GM10847 (cell line): ENCODE results near the gene CEP162.

Experiments
- POLR2A ChIP-seq: IDR thresholded peaks from 2 replicates; pipeline ENCODE4 v1.6.1; 2011; ENCODE audit not compliant: insufficient read length; ENCODE audit errors: extremely low read depth

CEP162 gene

DNA sequence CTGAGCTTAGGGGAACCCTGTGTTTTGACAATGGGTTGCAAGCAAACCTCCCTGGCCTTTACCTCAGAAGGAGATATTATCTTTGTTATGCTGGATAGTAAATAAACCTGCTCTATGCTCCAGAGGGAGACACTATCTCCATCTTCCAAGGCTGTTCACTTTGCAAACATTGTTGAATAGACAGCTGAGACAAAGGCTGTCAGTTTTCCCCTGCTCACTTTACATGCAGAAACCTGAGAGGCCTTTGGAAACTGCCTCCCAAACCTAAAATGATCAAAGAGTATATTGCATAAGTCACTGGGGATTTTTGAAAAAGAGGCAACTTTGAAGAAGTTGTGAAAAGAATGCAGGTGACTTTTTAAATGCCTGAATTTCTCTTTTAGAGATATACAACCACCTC, 132.3 kb downstream of the CEP162 start:
- TF ChIP-seq POLR2A, result no peak

DNA sequence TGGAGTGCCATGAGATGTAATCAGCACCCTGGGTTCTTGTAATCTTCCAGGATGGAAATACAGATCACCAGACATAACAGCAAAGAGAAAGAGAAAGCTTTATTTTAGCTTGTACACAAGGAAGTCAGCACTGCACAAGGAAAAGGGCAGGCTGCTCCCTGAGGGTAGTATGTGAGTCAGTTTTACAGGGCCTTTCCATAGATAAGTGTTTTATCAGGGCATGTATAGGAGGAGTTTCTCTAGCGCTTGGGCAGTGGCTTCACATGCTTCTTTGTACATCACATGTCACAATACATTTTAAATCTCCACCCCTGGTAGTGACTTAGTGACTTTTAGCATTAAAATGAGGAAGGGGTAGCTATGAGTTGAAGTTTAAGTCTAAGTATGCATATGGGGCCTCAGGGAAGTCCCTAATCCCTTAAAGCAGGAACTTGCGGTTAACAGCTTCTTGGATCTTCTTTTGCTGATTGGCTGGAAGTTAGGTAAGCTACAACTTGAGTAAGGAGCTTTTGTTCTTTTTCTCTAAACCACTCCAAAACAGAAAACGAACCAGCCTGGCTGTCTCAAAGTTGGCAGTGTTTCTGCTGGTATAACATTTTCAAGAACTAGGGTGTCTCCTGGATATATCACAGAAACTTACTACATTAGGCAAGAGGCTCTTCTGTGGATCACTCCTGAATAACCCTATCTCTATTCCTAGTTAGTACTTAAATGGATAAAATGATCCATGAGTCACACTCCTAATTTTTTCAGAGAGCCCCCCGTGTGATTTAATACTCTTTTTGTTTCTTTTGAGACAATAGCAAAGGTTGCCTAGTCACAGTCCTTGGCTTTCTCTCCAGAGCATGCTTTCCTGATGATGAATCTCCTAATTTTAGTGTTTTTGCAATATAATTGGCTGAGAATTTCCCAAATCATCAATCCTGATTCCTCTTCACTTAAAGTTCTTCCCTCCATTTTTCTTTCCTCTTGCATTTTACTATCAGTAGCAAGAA, 133.7 kb downstream of the CEP162 start:
- TF ChIP-seq POLR2A, result no peak

DNA sequence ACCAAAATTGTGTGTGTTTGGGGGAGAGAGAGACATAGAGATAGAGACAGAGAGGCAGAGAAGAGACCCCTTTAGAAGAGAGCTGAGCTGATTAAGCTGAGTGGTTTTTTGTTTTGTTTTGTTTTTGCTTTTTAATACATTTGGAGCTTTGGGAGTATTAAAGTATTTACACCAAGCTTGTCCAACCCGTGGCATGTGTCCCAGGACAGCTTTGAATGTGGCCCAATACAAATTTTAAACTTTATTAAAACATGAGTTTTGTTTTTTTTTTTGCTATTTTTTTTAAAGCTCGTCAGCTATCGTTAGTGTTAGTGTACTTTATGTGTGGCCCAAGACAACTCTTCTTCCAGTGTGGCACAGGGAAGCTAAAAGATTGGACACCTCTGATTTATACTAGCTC, 137.9 kb downstream of the CEP162 start:
- no peak for TF ChIP-seq POLR2A

DNA sequence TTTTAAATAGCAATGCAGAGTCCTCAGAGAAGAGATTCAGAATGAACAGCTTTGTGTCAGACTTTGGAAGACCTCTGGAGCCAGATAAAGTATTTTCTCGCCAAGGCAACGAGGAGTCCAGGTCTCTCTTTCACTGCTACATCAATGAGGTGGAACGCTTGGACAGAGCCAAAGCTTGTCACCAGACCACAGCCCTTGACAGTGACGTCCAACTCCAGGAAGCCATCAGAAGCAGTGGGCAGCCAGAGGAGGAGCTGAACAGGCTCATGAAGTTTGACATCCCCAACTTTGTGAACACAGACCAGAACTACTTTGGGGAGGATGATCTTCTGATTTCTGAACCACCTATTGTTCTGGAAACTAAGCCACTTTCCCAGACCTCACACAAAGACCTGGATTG, 138.4 kb downstream of the CEP162 start:
- no peak for TF ChIP-seq POLR2A

DNA sequence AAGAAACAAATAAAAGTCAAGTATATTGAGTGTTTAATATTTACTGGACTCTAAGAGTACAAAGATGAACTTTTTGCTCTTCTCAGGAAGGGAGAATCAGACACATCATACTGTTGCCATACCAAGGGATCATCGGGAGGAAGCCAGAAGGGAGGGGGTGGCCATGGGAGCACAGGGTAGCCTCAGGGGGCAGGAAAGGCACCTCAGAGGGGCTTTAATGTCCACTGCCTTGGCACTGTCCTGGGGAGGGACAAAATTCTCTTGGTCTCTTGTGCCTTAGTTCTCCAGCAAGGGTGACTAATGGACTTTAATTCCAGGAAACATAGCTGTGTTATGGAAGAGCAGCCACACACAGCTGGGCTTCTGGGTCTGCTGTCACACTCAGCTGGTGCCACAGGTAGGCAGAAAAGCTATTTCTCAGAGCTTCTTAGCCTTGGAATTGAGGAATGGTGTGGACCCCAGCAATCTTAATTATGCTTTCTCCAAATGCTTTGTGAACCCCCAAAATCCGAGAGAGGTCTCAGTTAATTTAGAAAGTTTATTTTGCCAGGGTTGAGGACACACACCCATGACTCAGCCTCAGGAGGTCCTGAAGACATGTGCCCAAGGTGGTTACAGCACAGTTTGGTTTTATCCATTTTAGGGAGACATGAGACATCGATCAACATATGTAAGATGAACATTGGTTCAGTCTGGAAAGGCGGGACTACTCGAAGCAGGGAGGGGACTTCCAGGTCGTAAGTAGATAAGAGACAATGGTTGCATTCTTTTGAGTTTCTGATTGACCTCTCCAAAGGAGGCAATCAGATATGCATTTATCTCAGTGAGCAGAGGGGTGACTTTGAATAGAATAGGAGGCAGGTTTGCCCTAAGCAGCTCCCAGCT, 140.7 kb downstream of the CEP162 start:
- no peak for TF ChIP-seq POLR2A

DNA sequence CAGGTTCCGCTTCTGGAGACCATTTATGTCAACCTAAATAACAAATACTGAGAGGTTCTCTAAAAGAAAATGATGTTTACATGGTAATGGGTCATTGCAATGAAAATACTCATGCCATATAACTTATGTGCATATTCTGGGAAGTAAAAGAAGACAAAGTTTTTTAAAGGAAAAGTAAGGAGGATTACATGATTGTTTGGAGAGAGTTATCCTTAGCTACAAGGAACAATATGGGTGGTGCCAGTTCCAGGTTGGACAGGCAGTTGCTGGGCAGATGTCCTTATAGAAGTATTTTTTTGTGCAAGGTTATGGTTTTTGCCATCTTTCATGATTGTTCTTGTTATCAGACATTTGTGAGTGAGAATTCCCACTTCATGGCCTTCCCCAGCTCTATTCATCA, 141.4 kb downstream of the CEP162 start:
- no peak for TF ChIP-seq POLR2A

DNA sequence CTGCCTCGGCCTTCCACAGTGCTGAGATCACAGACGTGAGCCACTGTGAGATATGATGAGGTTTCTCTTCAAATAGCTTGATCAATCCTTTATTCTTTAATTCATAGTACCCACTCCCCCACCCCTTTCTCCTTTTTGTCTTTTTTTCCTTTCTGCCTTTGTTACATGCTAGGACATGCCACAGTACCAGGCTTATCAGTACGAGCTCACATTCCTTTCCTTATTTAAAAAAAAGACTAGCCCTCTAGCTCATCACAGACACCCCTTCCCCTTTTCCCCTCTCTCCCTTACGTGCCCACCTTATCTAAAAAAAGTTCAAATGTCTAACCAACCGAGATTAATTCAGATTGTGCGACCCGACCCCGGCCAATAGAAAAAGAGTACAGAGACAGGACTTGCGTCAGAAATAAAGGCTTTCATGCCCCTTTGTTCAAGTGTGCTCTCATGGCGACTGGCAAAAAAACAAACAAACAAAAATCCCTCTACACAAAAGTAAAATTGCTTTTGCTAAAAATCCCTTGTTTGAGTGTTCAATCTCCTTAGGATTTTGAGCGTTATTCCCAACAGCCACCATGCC, 144.7 kb downstream of the CEP162 start:
- TF ChIP-seq POLR2A, result no peak

DNA sequence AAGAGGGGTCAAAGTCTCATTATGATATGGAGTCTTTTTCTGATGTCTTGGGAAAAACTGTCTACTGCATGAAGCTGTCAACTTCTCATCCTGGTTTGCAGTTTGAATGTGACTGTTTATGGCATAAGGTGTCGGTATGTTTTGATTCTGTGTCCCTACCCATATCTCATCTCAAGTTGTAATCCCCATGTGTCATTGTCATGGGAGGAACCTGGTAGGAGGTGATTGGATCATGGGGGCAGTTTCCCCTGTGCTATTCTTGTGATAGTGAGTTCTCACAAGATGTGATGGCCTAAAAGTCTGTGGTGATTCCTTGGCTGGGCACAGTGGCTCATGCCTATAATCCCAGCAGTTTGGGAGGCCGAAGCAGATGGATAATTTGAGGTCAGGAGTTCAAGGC, 146.2 kb downstream of the CEP162 start:
- TF ChIP-seq POLR2A, result no peak

DNA sequence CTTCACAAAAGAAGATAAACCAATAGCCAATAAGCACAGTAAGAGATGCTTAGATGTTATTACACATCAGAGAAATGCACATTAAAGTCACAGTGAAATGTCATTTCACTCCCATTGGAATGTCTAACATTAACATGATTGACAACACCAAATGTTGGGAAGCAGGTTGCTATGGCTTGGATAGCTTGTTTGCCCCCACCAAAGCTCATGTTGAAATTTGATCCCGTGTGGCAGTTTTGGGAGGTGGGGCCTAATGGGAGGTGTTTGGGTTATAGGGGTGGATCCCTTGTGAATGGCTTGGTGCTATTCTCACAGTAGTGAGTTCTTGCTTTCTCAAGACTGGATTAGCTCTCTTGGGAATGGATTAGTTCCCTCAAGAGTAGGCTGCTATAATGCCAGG, 149.1 kb downstream of the CEP162 start:
- no peak for TF ChIP-seq POLR2A

DNA sequence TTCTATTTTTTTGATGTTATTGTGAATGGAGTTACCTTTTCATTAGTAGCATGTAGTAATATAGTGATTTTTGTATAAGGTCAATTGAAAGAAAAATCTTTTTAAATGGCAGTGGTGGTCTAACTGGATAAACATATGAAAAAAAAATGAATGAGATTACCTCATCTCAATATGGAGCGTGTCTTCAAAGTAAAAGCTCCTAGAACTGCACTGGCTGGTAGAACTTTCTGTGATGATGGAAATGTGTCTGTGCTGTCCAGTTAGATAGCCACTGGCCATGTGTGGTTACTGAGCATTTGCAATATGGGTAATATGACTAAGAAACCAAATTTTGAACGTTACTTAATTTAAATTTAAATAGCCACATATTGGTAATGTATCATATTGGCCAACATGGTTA, 149.8 kb downstream of the CEP162 start:
- no peak for TF ChIP-seq POLR2A

DNA sequence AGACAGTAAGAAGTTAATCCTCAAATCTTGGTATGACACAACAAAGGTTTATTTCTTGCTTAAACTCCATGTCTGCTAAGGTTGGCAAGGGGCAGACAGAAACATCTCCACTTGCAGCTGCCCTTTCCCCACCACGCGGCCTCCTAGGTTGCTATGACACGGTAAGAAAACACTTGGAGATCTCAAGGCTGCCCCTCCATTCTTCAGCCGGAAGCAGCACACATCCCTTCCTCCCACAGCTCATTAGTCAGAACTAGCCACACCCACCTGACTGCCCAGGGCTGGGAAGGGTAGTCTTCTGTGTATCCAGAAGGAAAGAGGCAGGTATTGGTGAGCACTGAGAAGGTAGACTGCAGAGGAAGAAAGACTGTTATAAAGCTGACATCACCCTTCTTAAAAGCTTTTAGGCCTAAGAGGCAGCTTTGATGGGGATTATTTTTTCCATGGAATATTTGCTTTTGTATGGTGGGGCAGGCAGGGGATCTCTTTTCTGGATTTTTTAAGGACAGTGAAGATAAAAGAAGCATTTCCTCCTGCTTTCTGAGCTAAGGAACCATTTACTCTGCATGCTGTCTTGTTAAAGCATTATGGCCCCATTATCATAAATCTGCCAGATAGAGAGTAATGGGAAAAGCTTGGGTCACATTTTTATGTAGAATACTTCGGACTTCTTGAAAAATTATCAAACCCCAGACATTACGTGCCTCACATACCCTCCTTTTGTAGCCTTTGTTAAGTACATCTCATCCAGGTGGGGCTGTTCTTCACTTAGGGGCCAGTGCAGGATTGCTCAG, 152.3 kb downstream of the CEP162 start:
- TF ChIP-seq POLR2A, result no peak
